ENCODE results near the gene NT5DC4. TPM values are rescaled to one million over a fixed set of nuclear protein-coding genes. Genes with fewer than 3 reads are reported as not detected.

NT5DC4 gene
- total RNA-seq, 1 donor, result not detected

- no peak for DNase-seq (ENCODE audit: insufficient read length, low spot score, missing footprints)
- Histone ChIP-seq H3K4me2 (ENCODE audit: insufficient read depth, low read length) (no peak overlapping the region), H3K27me3 (ENCODE audit: insufficient read depth, low read length) (no peaks in the 10 kb centered on the region), H3K79me2 (ENCODE audit: insufficient read depth, low read length) (no peaks in the 10 kb centered on the region), H3K4me1 (ENCODE audit: insufficient read depth, low read length) (no peaks in the 10 kb centered on the region), H3K4me3 (ENCODE audit: insufficient read depth, low read length) (no peak overlapping the region), H3K9me3 (ENCODE audit: low read depth, low read length) (no peaks in the 10 kb centered on the region), H3K36me3 (ENCODE audit: insufficient read depth, low read length) (no peaks in the 10 kb centered on the region), H2AFZ (ENCODE audit: low read length) (peak overlapping the region; percentile 7), H4K20me1 (ENCODE audit: insufficient read depth, low read length) (no peaks in the 10 kb centered on the region), H3K27ac (ENCODE audit: low read depth, low read length) (no peak overlapping the region)
- TF ChIP-seq, protein P1, sequence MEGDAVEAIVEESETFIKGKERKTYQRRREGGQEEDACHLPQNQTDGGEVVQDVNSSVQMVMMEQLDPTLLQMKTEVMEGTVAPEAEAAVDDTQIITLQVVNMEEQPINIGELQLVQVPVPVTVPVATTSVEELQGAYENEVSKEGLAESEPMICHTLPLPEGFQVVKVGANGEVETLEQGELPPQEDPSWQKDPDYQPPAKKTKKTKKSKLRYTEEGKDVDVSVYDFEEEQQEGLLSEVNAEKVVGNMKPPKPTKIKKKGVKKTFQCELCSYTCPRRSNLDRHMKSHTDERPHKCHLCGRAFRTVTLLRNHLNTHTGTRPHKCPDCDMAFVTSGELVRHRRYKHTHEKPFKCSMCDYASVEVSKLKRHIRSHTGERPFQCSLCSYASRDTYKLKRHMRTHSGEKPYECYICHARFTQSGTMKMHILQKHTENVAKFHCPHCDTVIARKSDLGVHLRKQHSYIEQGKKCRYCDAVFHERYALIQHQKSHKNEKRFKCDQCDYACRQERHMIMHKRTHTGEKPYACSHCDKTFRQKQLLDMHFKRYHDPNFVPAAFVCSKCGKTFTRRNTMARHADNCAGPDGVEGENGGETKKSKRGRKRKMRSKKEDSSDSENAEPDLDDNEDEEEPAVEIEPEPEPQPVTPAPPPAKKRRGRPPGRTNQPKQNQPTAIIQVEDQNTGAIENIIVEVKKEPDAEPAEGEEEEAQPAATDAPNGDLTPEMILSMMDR (IDR thresholded peaks at IDR 0.05; ENCODE audit: extremely low read depth, low read depth, low read length), result no peak
Observed at GRCh38 chr2:112728378-112729175, 7.8 kb downstream of the NT5DC4 start.

GRCh38 chr2:112730216-112730615 lies 9.4 kb downstream of the NT5DC4 start:
- no peak overlapping the region for H3K4me2 ChIP-seq (ENCODE audit: insufficient read depth, low read length)
- TF ChIP-seq, protein P1 (IDR thresholded peaks at IDR 0.05; ENCODE audit: extremely low read depth, low read depth, low read length), result no peak
- H3K4me1 ChIP-seq (ENCODE audit: insufficient read depth, low read length), result no peaks in the 10 kb centered on the region
- no peaks in the 10 kb centered on the region for H3K9me3 ChIP-seq (ENCODE audit: low read depth, low read length)
- DNase-seq (ENCODE audit: insufficient read length, low spot score, missing footprints), result no peak
- H4K20me1 ChIP-seq (ENCODE audit: insufficient read depth, low read length), result no peaks in the 10 kb centered on the region
- H3K36me3 ChIP-seq (ENCODE audit: insufficient read depth, low read length), result no peaks in the 10 kb centered on the region
- H3K27me3 ChIP-seq (ENCODE audit: insufficient read depth, low read length), result no peaks in the 10 kb centered on the region
- H3K27ac ChIP-seq (ENCODE audit: low read depth, low read length), result no peak overlapping the region
- no peak overlapping the region for H3K4me3 ChIP-seq (ENCODE audit: insufficient read depth, low read length)
- H3K79me2 ChIP-seq (ENCODE audit: insufficient read depth, low read length), result no peaks in the 10 kb centered on the region
- H2AFZ ChIP-seq (ENCODE audit: low read length), result no peak overlapping the region

GRCh38 chr2:112730791-112731190 lies 10.0 kb downstream of the NT5DC4 start:
- no peaks in the 10 kb centered on the region for H3K79me2 ChIP-seq (ENCODE audit: insufficient read depth, low read length)
- H2AFZ ChIP-seq (ENCODE audit: low read length), result peak overlapping the region; percentile 20
- DNase-seq (ENCODE audit: insufficient read length, low spot score, missing footprints), result no peak
- no peaks in the 10 kb centered on the region for H3K36me3 ChIP-seq (ENCODE audit: insufficient read depth, low read length)
- no peak overlapping the region for H3K4me3 ChIP-seq (ENCODE audit: insufficient read depth, low read length)
- H3K27me3 ChIP-seq (ENCODE audit: insufficient read depth, low read length), result no peaks in the 10 kb centered on the region
- H4K20me1 ChIP-seq (ENCODE audit: insufficient read depth, low read length), result no peaks in the 10 kb centered on the region
- no peak overlapping the region for H3K4me2 ChIP-seq (ENCODE audit: insufficient read depth, low read length)
- TF ChIP-seq, protein P1 (IDR thresholded peaks at IDR 0.05; ENCODE audit: extremely low read depth, low read depth, low read length), result no peak
- H3K9me3 ChIP-seq (ENCODE audit: low read depth, low read length), result no peaks in the 10 kb centered on the region
- no peaks in the 10 kb centered on the region for H3K4me1 ChIP-seq (ENCODE audit: insufficient read depth, low read length)
- no peak overlapping the region for H3K27ac ChIP-seq (ENCODE audit: low read depth, low read length)

- no peak overlapping the region for H3K4me2 ChIP-seq (ENCODE audit: insufficient read depth, low read length)
- H3K4me1 ChIP-seq (ENCODE audit: insufficient read depth, low read length), result peaks cover 1% of the 10 kb centered on the region
- TF ChIP-seq, protein P1 (IDR thresholded peaks at IDR 0.05; ENCODE audit: extremely low read depth, low read depth, low read length), result no peak
- H3K36me3 ChIP-seq (ENCODE audit: insufficient read depth, low read length), result no peaks in the 10 kb centered on the region
- H3K9me3 ChIP-seq (ENCODE audit: low read depth, low read length), result no peaks in the 10 kb centered on the region
- H2AFZ ChIP-seq (ENCODE audit: low read length), result no peak overlapping the region
- H3K79me2 ChIP-seq (ENCODE audit: insufficient read depth, low read length), result no peaks in the 10 kb centered on the region
- H4K20me1 ChIP-seq (ENCODE audit: insufficient read depth, low read length), result no peaks in the 10 kb centered on the region
- H3K4me3 ChIP-seq (ENCODE audit: insufficient read depth, low read length), result no peak overlapping the region
- no peak for DNase-seq (ENCODE audit: insufficient read length, low spot score, missing footprints)
- H3K27ac ChIP-seq (ENCODE audit: low read depth, low read length), result no peak overlapping the region
- no peaks in the 10 kb centered on the region for H3K27me3 ChIP-seq (ENCODE audit: insufficient read depth, low read length)
Observed at GRCh38 chr2:112731479-112731878, 10.7 kb downstream of the NT5DC4 start.

Measured in osteoblast (primary cell).